NCI-H510A (cell line): ENCODE measurements around the gene DYRK1A.
"Not testable (repeated sequence)": the region's sequence is repeated elsewhere in the genome, so short reads cannot be mapped to it uniquely, and the experiment has no call there.

Experiments used
- DNase-seq: peaks from one replicate; lab custom pipeline; 2025; lab: John Stamatoyannopoulos, UW

DYRK1A gene

DNA sequence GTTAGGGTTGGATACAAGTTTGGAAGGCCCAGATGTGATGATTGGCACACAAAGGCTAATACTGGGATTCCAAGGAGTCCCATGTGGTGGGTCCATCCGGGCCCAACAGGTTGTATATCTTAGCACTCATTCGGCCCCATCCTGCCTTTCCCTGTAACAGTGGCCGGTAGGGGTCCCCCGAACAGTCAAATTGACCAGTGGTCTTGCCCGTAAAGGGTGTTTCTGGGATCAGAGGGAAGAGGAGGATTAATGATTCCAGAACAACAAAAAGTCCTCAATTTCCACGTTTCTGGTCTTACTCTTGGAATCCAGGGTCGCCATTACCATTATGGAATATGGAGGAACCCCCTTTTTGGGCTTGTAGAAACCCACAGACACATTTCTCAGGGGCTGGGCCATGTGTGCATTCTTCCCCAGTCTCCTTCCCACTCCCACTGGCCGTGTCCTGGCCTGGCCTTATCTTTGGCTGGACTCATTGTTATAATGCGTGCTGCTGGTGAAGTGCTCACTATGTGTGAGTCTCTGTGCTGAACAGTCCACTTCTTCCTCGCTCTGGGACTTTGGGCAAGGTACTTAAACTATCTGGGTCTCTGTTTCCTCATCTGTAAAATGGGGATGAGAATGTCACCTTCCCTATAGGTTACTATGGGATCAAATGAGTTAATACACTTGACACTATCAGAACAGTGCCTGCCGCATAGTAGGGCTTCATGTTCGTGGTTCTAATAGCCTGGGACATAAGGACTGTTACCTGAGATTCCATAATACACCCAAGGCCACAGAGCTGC lies 161.8 kb downstream of the DYRK1A start:
- no peak for DNase-seq

DNA sequence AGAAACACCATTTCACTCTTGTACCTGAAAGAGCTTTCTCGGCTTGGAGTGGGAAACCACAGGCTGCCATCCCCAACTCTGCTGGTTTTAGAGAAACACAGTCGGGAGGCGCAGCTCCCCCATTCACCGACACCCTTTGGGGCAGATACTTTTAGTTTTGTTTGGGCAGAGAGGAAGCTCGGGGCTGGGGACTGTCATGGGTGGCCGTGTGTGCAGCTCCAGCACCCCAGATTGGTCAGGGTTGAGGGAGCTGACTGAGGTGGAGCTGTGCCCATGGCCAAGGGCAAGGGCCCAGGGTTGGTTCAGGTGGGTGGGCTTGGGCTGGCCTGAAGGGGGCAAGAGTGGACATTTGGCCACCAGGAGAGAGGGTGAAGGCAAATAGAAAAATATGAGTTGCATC lies 163.1 kb downstream of the DYRK1A start:
- no peak for DNase-seq

GRCh38 chr21:37530901-37531351 lies 164.4 kb downstream of the DYRK1A start:
- no peak for DNase-seq

GRCh38 chr21:37531431-37531932 lies 164.9 kb downstream of the DYRK1A start:
- DNase-seq, result no peak

DNA sequence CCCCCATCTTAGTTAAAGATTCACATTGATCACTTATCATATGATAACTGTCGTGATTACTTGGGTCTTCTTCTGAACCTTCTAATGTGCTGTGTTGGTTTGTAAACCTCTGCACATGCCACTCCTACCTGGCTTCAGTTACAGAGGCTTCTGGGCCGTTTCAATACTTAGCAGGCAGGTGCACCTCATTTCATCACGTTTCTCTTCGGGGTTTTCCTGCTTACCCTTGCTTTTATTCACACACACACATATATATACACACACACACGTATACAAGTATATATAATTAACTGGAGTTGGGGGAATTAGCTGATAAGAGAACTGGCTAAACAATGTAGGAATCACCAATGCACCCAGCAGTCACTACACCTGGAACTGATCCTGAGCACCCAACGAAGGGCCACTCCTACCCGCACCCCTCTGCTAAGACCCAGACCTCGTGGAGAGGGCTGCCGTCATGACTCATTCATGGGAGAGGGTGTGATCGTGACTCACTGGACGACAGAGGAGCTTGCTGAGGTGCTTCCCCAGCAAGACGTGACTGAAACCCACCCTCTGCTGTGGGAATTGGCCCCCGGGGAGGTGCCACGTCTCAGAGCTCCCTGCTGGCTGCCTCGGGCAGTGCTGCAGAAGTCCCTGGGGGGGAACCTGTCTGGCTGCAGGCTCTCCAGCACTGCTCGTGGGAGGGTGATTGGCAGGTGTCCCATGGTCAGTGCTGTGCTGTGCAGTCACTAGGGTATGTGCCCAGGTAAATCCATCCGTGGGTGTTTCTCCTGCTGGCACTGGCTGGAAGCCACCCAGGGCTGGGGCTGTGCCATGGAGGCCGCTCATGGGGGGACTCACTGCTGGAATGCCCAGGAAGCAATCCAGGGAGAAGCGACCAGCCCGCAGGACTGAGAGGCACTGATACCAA lies 166.6 kb downstream of the DYRK1A start:
- DNase-seq, result no peak

GRCh38 chr21:37534431-37534830 lies 167.9 kb downstream of the DYRK1A start:
- no peak for DNase-seq

- no peak for DNase-seq
Observed at GRCh38 chr21:37535130-37535529, 168.6 kb downstream of the DYRK1A start.

DNA sequence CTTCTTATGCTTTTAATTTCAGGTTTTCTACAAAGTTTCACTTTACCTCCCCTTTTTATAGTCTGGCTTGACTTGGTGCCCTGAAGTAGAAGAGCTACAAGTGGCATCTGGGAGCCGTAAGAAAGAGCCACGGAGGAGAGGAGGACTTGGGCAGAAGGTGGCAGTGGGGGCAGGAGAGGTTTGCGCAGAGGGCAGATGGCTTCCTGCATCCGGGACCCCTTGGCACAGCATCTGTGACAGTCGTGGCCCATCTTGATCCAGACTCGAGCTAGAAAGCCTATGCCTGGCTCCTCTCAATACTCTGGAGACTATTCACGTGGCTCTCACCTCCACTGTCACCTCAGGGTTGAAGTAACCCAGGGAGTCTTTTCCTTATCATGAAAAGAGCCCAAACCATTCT lies 169.1 kb downstream of the DYRK1A start:
- DNase-seq, result no peak

- no peak for DNase-seq
Observed at GRCh38 chr21:37536616-37537278, 170.2 kb downstream of the DYRK1A start.

DNA sequence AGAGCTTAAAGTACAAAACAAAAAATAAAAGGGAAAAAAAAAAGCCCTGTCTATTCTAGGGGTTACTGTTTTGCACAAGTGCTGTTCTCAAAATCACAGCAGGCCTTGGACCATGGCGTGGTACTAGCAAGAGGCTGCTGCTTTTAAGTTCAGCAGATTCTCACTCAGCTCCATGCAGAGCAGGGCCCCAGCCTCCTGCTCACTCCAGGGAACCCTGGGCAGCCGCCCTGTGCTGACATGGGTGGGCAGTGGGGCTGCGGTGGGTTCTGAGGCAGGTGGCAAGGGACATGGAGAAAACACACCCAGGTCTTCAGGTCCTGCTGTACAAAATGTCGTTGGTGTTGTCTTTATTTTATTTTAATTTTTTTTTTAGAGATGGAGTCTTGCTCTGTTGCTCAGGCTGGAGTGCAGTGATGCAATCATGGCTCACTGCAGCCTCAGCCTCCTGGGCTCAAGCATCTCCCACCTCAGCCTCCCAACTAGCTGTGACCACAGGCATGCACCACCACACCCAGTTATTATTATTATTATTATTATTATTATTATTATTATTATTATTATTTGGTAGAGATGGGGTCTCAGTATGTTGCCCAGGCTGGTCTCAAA lies 170.9 kb downstream of the DYRK1A start:
- DNase-seq, result no peak

GRCh38 chr21:37538971-37539590 lies 172.5 kb downstream of the DYRK1A start:
- DNase-seq, result no peak

DNA sequence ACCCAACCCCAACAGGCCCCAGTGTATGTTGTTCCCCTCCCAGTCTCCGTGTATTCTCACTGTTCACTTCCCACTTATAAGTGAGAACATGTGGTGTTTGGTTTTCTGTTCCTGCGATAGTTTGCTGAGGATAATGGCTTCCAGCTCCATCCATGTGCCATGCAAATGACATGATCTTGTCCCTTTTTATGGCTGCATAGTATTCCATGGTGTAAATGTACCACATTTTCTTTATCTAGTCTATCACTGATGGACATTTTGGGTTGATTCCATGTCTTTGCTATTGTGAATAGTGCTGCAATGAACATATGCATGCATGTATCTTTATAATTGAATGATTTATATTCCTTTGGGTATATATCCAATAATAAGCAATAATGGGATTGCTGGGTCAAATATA lies 174.6 kb downstream of the DYRK1A start:
- not testable (repeated sequence) for DNase-seq

DNA sequence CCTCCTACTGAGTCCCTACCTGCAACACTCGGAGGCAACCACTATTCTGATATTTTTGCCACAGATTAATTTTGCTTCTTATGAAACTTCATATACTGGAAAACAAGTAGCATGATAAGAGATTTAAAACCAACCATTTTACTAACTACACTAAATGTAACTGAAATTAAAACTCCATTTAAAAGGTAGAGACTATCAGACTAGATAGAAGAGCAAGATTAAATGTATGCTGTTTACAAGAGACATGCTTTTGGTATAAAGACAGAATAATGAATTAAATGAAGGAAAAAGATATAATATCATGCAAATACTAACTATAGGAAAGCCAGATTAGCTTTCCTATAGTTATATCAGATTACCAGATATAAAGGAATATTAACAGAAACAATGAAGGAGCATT lies 175.9 kb downstream of the DYRK1A start:
- no peak for DNase-seq

- no peak for DNase-seq
Observed at GRCh38 chr21:37546299-37546908, 179.8 kb downstream of the DYRK1A start.

DNA sequence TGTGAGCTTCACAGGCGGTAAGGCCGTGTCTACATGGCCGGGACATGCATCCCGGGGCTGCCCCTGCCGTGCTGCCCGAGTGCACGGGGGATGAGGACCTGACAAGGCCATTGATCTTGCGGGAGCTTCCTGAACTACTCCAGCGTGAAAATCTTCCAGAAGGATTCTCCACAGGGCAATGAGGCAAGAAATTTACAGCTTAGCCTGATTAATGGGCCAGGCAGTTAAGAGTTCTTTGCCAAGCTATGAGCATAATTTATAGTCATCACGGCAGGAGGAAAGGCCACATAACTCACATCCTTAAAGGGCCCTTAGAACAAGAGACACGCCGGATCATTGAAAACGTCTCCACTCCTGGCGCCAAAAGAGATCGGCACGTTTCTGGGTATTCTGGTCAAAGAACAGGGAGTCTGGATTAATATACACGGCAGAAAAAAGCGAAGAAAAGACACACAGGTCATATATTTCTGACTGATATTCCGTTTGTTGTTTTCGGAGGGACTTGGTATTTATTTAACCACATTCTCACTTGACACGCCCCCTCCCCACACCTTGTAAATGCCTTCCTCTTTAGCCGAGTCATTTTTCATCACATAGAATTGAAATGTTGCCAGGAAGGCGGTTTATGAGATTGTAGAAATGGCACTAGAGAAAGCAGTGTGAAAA lies 180.5 kb downstream of the DYRK1A start:
- DNase-seq, result no peak

GRCh38 chr21:37547615-37548200 lies 181.1 kb downstream of the DYRK1A start:
- no peak for DNase-seq

GRCh38 chr21:37548521-37548981 lies 182.0 kb downstream of the DYRK1A start:
- DNase-seq, result no peak

DNA sequence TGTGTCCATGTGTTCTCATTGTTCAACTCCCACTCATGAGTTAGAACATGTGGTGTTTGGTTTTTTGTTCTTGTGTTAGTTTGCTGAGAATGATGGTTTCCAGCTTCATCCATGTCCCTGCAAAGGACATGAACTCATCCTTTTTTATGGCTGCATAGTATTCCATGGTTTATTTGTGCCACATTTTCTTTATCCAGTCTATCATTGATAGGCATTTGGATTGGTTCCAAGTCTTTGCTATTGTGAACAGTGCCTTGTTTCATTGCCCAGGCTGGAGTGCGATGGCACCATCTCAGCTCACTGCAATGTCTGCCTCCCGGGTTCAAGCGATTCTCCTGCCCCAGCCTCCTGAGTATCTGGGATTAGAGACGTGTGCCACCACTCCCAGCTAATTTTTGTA lies 183.2 kb downstream of the DYRK1A start:
- DNase-seq, result not testable (repeated sequence)

GRCh38 chr21:37550157-37550556 lies 183.6 kb downstream of the DYRK1A start:
- DNase-seq, result no peak
